Activated gamma-delta T cell treated with anti-CD3 and anti-CD28 coated beads, Interleukin-2, amount 50 U/mL, for 16 hours (primary cell): ENCODE data around the gene SH2D1A.
"Not testable (repeated sequence)": the region's sequence is repeated elsewhere in the genome, so short reads cannot be mapped to it uniquely, and the experiment has no call there.

Source experiments
- DNase-seq: peaks from one replicate; pipeline ENCODE4 v3.0.0-alpha.2; 2020; ENCODE audit warnings: low read depth

SH2D1A gene

GRCh38 chrX:124354648-124355047 is 8.3 kb downstream of the SH2D1A start:
- DNase-seq: no peak

DNA sequence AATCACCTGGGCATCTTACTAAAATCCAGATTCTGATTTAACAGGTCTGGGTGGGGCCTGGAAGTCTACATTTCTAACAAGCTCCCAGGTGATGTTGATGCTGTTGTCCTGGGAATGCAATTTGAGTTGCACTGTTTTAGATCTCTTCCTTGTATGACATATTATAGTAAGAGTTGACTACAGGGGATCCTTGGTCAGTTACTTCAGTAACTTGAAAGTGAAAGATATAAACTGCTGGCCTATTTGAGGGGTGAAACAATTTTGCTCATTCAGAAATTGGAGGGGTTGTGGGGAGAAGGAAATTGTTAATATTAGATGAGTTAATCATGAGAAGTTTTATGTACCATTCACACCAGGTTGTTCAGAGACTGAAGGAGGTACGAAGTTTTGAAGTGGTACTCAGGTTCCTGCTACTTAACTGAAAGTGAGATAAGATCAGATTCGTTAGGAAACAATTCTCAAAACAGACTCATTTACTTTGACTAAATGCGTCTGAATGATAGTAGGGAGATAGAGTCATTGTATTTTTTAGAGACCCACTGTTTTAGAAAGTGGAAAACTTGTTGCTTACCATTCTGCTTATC is 12.5 kb downstream of the SH2D1A start:
- no peak for DNase-seq

DNA sequence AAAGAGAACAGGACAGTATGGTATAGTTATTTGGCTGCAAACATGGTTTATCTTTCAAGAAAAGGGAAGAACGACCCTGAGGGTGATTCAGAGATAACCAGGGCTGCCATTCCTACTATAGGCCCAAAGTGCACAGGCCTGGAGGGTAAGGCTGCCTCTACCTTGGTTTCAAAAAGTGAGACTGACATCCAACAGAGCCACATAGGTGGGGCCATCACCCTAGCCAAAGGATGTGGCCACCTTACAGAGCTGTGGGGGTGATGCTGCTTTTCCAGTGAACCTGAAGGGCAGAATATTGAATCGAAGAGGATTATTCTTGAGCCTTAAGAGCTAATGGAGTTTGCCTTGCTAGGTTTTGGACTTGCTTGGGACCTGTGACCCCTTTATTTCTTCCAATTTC is 15.7 kb downstream of the SH2D1A start:
- no peak for DNase-seq

- no peak for DNase-seq
These were observed 16.4 kb downstream of the SH2D1A start for GRCh38 chrX:124362761-124363160.

DNA sequence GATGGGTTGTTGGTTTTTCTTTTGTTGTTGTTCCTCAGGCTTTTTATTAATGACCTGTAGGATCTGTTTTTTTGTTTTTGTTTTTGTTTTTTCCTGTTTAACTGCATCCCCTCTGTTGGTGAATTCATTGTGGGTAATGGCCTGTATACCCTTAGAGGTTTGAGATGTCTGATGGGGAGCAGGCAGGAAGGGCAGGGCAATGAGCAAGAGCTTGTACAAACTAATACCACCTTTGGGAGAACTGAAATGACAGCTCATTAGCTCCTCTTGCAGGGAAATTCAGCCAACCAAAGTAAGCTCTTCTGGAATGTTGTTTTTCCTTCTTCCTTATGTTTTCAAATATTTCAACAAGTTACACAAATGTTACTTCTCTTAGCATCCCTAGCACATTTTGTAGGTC is 23.4 kb downstream of the SH2D1A start:
- no peak for DNase-seq

GRCh38 chrX:124373348-124373747 is 27.0 kb downstream of the SH2D1A start:
- DNase-seq: no peak

DNA sequence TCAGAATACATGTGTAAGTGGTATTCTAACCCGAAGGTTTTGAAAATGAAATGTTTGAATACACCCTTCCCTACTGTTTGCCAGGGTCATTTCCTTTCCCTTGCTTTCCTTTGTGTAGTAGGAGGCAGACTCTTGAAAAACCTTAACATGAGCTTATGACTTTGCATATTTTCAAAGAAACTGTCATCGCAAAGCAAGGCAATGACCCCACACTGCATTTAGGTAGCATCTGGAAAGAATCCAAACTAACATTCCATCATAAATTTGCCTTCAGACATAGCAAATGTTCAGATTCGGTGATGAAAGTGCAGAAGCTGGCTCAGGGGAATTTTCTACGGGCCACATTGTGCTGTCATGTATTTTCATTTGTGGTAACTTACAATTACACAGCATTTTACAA is 32.3 kb downstream of the SH2D1A start:
- DNase-seq: no peak

DNA sequence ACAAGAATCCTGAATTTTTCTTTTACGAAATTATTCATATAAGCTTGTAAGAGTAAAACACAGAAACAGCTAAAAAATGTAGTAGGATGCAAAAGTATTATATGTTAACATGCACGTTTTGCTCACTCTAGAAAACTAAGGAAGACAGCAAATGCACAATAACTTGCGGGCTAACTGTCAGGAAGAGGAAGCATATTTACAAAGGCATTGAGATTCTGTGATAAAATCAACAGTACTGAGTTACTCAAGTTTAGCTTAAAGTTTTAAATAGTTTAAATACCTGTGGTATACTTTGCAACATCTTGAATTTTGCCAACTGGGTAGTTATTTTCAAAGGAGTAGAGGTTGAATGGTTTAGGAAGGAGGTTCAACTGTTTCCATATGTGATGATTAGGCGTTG is 37.0 kb downstream of the SH2D1A start:
- no peak for DNase-seq

DNA sequence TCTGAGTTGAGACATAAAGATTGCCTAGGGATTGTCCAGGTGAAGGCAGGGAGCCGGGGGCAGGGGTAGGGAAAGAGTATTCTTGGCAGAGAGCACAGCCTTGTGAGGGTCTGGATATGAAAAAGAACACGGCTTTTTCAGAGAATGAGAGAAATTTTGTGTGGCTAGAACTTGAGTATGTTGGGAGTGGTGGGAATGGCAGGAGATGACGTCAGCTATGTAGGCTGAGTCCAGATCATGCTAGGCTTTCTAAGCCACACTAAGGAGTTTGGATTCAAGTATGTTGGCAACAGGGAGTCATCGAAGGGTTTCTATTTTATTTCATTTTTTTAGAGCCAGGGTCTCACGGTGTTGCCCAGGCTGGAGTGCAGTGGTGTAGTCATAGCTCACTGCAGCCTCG is 40.0 kb downstream of the SH2D1A start:
- no peak for DNase-seq

- peak; percentile 47 for DNase-seq
These were observed 42.2 kb downstream of the SH2D1A start for GRCh38 chrX:124388562-124388961.

GRCh38 chrX:124392794-124393193 is 46.4 kb downstream of the SH2D1A start:
- no peak for DNase-seq

GRCh38 chrX:124393238-124393637 is 46.9 kb downstream of the SH2D1A start:
- no peak for DNase-seq

DNA sequence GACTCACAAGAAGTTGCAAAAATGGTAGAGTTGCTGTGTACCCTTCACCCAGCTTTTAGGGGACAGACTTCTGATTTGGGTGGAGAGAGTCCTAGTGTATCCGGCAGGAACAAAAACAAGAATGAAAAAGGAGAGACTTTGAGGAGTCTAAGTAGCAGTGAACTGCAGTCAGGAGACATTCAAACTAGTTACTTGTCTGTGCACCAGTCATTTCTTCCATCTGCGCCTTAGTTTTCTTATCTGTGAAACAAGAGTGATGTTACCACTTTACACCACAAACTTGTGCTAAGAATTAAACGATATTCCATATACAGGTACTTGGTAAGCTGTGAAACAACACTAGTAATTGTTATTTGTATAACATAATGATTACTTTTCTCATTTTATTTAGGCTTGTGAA is 47.3 kb downstream of the SH2D1A start:
- no peak for DNase-seq

DNA sequence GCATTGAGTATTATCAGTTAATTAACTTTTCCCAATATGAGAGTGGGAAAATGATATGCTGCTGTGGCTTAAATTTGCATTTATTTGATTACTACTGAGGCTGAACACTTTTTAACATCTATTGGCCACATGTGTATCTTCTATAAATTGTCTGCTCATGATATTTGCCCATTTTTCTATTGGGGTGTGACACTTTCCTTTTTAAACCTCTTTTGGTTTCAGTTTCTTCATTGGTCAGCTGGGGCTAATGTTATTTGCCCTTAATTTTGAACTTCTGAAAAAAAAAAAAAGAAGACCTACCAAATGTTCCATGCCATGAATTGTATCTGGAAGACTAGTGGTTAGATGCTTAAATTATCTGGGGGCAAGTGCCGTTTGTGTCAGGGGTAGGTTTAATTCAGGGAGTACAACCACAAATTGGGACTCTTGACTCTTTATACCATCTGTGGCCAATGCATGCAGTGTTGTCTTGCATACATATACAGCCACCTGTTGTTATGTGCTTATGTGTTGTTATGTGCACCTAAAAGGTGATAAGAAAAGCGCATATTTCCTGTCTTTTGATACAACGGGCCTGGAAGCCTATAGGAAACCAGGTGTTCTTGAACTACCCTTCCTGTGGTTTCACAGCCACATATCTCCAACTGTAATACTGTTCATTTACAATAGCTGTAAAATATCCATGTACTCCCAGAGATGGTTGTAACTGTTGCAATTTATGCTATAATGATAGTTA is 49.0 kb downstream of the SH2D1A start:
- no peak for DNase-seq

- no peak for DNase-seq
These were observed 55.3 kb downstream of the SH2D1A start for GRCh38 chrX:124401696-124402095.

- DNase-seq: no peak
These were observed 59.5 kb downstream of the SH2D1A start for GRCh38 chrX:124405868-124406267.

DNA sequence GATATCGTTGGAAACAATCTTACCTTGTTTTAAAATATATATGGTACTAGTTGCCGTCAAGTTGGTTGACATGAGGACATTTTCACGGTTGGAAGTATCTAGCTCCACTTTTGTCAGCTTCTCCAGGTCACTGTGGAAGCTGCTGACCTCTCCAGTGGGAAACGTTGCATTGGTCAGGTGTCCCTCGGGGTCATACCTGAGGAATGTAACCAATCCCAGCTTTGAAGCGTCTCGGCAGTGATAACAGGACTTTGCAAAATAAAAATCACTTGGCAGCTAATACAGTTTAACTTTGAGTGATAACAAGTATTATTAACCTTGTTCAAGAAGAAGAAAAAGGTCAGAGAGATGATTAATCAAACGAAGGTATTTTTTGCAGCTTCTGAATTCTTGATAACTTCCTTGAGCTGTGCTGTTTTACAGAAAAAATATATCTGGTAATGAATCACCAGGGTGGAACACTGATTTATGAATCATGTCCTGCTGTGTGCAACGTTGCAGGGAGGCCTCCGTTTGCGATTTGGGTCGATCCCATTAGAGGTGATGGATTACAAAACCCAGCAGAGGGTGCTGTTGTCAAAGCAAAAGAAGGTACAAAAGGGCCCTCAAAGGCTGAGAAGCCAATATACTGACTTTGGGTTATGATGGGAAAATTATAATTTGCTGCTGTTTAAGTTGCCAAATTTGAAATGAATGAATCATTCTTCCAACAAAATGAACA is 60.1 kb downstream of the SH2D1A start:
- DNase-seq: peak; percentile 42

DNA sequence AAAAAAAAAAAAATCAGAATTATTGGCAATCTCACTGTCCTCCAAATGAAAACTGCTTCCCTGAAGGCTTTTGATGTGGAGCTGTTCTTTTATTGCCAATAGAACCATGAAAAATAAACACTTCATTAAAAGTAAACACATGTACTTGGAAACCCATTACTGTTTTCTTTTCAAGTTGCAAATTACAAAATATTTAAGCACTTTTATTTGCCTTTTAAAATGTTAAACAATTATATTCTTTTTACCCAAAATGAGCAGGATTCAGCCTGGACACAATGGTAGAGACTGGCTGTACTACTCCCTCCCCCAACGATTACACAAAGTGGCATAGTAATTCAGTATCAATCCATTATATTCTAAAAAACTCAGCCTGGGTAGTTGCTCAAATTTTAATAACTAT is 60.9 kb downstream of the SH2D1A start:
- no peak for DNase-seq

DNA sequence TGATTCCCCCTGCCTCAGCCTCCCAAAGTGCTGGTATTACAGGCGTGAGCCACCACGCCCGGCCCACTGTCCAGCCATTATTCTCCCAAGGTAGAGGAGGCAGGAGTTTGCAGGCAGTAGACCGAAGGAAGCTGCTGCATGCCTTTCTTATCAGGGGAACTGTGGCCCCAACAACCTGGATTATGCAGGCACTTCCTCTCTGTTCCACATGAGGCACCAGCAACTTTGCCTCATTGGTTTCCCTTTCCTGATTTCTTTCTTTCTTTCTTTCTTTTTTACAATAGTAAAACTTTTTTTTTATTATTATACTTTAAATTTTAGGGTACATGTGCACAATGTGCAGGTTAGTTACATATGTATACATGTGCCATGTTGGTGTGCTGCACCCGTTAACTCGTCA is 62.0 kb downstream of the SH2D1A start:
- DNase-seq: not testable (repeated sequence)

DNA sequence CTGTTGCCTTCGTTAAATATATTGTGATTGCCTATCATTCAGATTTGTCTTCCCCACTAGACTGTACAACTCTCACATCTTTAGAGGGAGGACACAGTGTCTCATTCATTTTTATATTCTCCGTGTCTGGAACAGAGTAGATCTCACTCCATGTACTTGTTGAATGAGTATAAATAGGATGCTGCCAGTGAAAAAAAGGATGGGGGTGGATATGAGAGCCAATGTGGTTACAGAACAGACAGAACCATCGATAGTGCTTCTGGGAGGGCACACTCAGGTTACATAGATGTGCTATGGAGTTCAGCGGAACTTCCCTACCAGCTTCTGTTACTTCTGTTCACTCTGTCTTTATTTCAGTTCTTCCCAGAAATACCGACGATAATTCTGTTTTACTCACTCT is 66.9 kb downstream of the SH2D1A start:
- DNase-seq: no peak

DNA sequence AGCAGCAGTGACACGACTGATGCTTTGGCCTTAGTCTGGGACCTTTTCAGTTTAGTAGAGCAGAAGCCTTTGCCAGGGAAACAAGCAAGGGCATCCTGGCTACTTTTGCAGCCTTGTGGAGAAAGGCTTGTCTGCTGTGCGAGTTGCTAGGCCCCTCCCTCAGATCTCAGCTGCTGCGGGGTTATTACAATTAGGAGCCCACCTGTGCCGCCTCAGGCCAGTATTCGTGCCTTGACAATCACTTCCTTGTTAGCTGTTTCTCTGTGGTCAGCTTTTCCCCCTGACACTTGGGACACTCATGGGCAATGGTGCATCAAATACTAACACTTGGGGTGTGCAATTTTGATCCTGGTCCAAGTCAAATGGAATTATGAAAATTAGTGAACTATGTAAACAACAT is 67.9 kb downstream of the SH2D1A start:
- no peak for DNase-seq

GRCh38 chrX:124415115-124415800 is 68.9 kb downstream of the SH2D1A start:
- no peak for DNase-seq
